GM12801 (cell line): Measurements from ENCODE around the gene RAPGEFL1.

Source experiments
- TF ChIP-seq, protein P1 (sequence below): IDR thresholded peaks from one replicate; pipeline ENCODE4 v1.5.1; 2011; ENCODE audit warnings: control low read depth; ENCODE audit not compliant: insufficient read length; ENCODE audit errors: extremely low read depth

Gene RAPGEFL1

GRCh38 chr17:40224718-40225550 lies 47.7 kb downstream of the RAPGEFL1 start:
- TF ChIP-seq, protein P1, sequence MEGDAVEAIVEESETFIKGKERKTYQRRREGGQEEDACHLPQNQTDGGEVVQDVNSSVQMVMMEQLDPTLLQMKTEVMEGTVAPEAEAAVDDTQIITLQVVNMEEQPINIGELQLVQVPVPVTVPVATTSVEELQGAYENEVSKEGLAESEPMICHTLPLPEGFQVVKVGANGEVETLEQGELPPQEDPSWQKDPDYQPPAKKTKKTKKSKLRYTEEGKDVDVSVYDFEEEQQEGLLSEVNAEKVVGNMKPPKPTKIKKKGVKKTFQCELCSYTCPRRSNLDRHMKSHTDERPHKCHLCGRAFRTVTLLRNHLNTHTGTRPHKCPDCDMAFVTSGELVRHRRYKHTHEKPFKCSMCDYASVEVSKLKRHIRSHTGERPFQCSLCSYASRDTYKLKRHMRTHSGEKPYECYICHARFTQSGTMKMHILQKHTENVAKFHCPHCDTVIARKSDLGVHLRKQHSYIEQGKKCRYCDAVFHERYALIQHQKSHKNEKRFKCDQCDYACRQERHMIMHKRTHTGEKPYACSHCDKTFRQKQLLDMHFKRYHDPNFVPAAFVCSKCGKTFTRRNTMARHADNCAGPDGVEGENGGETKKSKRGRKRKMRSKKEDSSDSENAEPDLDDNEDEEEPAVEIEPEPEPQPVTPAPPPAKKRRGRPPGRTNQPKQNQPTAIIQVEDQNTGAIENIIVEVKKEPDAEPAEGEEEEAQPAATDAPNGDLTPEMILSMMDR = no peak

DNA sequence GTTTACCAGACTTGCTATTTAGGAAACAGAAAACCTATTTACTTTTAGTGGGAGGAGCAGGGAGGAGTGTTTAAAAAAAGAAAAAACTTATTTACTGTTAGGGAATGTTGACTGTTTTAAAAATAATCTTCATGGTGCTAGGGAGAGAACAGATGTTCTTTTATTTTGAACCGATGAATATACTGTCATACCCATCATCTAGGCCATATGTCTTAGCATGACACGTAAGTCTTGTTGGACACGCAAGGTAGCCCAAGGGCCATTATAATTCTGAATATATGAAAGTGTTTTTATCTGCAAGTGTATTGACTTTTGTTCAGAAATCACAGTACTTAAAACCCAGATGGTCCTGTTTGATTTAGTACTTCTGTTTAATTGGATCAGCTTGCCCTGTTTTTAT lies 53.4 kb downstream of the RAPGEFL1 start:
- TF ChIP-seq, protein P1 = no peak

GRCh38 chr17:40241252-40241834 lies 64.1 kb downstream of the RAPGEFL1 start:
- TF ChIP-seq, protein P1 = no peak

DNA sequence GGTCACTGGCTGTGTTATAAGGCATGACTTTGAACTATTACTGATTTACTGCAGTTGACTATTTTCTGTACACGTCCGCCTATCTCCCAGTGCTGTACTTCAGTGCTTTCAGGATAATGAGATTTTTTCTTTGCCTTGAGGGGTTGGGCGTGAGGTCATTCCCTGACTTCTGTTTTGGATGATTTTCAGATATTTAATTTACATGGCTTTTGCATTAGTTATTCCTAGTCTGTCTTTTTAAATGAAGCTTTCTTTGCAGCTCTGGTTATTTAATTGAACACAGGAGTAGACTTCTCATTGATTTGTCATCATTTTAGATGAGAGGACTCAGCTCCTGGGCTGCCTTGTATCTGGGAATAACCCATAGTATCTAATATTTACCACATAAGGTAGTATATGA lies 65.5 kb downstream of the RAPGEFL1 start:
- TF ChIP-seq, protein P1 = no peak

DNA sequence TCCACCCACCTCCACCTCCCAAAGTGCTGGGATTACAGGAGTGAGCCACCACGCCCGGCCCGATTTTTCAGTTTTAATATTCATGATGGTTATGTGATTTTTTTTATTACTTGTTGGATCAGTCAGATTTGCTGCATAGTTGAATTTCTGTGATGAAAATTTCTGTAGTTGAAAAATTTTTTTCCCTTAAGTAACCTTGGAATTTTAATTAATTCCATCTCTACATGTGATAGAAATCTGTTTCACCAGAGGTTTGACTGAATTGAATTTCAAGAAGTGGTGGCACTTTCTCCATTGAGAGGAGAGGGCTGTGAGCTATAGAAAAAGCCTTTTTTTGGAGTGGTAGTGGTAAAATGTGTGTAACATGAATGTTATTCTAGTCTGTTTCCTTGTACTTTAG lies 66.5 kb downstream of the RAPGEFL1 start:
- TF ChIP-seq, protein P1 = no peak

DNA sequence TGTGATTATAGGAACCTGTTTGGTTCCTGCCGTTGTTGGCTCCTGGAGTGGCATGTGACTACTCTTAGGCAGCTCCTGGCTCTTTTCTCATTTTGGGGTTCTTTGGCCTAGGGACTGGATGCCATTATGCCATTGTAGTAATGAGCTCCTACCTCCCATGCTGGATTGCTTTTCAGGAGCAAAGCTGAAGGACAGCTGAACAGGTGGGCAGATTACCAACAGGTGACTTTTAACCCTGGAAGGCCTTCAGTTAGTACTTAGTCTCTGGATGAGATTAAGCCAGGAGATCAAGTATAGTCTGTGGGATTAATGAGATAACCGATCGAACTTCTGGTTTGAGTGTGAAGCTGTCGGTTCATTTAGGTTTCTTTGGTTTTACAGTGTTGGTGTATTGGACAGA lies 67.0 kb downstream of the RAPGEFL1 start:
- TF ChIP-seq, protein P1 = no peak
